Measurements from ENCODE around the gene DNAJC11. TPM values are rescaled to one million over a fixed set of nuclear protein-coding genes. Genes with fewer than 3 reads are reported as not detected.

DNAJC11 gene
- total RNA-seq, 6 experiments from 2014 or later = 66.6 to 79.5 (median 73.0) TPM

DNA sequence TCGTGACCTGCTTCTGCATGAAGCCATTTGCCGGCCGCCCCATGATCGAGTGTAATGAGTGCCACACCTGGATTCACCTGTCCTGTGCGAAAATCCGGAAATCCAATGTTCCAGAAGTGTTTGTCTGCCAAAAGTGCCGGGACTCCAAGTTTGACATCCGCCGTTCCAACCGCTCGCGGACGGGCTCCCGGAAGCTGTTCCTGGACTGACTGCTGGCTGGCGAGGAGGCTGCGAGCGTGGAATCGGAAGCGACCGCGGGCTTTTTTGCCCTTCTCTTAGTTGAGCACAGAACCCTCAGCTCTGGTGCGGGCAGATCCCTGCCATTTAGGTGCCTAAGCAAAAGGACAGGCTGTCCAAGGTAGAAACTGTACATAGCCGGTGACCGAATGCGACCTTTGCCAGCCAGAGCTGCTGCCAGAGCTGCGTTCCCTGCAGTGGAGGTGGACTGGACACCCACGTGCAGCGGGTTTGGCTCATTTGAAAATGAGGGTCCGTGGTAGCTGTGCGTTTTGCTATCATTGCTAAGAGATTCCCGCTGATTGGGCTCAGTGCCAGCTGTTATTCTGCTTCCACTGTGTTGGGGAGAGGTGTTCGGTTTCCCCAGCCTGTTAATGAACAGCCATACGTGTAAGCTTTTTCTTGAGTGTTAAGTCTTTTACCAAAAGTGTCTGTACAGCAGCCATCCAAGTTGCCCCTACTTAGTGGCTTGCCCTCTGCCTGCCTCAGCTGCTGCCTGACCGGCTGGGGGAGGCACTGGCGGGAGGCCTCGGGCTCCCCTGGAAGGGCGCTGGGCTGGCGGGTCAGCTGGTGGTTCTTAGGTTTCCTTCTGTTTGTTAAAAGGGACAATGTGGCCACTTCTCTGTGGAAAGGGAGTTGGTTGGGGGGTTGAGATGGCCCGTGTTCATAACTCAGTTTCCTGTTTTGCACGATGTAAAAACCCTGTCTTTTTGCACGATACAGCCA is 79.9 kb downstream of the DNAJC11 start:
- Mint-ChIP-seq H3K36me3 (ENCODE audit: low read depth) (peaks cover 34% of the 10 kb centered on the region), H3K27me3 (ENCODE audit: insufficient read depth) (peaks cover 7% of the 10 kb centered on the region), H3K4me1 (ENCODE audit: low read depth) (peaks cover 35% of the 10 kb centered on the region), H3K4me3 (no peak overlapping the region), H3K27ac (no peak overlapping the region; the same call in 1 of the 2 replicates), H3K9me3 (no peaks in the 10 kb centered on the region)
- TF ChIP-seq, protein P1, sequence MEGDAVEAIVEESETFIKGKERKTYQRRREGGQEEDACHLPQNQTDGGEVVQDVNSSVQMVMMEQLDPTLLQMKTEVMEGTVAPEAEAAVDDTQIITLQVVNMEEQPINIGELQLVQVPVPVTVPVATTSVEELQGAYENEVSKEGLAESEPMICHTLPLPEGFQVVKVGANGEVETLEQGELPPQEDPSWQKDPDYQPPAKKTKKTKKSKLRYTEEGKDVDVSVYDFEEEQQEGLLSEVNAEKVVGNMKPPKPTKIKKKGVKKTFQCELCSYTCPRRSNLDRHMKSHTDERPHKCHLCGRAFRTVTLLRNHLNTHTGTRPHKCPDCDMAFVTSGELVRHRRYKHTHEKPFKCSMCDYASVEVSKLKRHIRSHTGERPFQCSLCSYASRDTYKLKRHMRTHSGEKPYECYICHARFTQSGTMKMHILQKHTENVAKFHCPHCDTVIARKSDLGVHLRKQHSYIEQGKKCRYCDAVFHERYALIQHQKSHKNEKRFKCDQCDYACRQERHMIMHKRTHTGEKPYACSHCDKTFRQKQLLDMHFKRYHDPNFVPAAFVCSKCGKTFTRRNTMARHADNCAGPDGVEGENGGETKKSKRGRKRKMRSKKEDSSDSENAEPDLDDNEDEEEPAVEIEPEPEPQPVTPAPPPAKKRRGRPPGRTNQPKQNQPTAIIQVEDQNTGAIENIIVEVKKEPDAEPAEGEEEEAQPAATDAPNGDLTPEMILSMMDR (IDR thresholded peaks at IDR 0.05) = no peak
- DNase-seq = no peak

DNA sequence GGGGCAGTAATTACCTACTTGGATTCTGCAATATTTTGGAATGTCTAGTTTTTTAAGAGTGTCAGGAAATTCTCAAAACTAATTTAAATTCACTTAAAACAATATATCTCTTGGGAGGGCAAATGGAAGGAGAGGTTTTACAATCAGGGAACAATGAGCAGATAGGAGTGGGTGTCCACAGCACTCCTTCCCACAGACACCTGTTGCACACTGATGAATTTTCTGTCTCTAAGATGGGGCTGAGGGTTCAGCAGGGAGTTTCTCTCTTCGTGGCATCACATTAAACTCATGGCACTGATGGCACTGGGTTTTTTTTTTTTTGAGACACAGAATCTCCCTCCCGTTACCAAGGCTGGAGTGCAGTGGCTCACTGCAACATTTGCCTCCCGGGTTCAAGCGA is 82.6 kb downstream of the DNAJC11 start:
- H3K4me1 Mint-ChIP-seq (ENCODE audit: low read depth) = peaks cover 34% of the 10 kb centered on the region
- H3K36me3 Mint-ChIP-seq (ENCODE audit: low read depth) = peaks cover 20% of the 10 kb centered on the region
- no peaks in the 10 kb centered on the region for H3K27me3 Mint-ChIP-seq (ENCODE audit: insufficient read depth)
- TF ChIP-seq, protein P1 (IDR thresholded peaks at IDR 0.05) = no peak
- H3K9me3 Mint-ChIP-seq = no peaks in the 10 kb centered on the region
- no peak overlapping the region for H3K4me3 Mint-ChIP-seq
- H3K27ac Mint-ChIP-seq = no peak overlapping the region
- DNase-seq = no peak

DNA sequence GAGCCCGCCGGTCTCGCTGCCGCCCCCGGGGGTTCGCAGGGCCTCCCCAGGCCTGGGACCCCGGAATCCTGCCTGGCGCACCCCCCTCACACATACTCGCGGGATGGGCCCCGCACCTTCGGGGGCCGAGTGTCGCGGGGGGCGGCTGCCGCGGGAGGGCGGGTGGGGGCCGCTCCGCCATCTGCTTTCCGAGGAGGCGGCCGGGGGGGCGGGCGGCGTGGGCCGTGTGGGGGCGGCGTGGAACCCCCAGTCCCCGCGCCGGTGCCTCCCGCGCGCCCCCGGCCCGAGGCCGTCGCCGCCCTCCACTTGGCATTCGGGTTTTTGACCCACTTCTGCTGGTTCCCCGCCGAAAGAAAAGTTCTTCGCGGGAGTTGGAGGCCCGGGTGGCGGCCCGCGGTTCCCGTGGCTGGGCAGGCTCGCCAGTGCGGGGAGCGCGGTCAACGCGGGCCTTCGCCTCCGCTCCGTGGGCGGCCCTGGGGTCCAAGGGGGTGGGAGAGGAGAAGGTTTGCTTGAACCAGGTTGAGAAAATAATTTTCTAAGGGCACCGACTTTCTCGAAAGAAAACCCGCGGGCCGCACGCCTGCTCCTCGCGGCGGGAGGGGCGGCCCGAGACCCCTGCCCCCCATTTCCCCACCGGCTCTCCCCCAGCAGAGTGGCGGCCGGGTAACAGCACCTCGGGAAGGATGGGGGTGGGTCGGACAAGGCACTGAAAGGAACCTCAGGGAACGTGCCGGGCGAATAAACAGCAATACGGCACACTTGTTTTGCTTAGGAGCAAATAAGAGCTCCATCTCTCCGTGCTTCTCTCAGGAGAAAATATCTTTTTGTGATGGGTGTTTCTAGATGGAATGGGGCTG is 86.5 kb downstream of the DNAJC11 start:
- DNase-seq = no peak
- Mint-ChIP-seq H3K36me3 (ENCODE audit: low read depth) (peaks cover 6% of the 10 kb centered on the region), H3K27me3 (ENCODE audit: insufficient read depth) (no peaks in the 10 kb centered on the region), H3K27ac (peak overlapping the region; percentile 75), H3K4me1 (ENCODE audit: low read depth) (peaks cover 28% of the 10 kb centered on the region), H3K4me3 (peak overlapping the region; percentile 87), H3K9me3 (no peaks in the 10 kb centered on the region)
- TF ChIP-seq, protein P1 (IDR thresholded peaks at IDR 0.05) = no peak

DNA sequence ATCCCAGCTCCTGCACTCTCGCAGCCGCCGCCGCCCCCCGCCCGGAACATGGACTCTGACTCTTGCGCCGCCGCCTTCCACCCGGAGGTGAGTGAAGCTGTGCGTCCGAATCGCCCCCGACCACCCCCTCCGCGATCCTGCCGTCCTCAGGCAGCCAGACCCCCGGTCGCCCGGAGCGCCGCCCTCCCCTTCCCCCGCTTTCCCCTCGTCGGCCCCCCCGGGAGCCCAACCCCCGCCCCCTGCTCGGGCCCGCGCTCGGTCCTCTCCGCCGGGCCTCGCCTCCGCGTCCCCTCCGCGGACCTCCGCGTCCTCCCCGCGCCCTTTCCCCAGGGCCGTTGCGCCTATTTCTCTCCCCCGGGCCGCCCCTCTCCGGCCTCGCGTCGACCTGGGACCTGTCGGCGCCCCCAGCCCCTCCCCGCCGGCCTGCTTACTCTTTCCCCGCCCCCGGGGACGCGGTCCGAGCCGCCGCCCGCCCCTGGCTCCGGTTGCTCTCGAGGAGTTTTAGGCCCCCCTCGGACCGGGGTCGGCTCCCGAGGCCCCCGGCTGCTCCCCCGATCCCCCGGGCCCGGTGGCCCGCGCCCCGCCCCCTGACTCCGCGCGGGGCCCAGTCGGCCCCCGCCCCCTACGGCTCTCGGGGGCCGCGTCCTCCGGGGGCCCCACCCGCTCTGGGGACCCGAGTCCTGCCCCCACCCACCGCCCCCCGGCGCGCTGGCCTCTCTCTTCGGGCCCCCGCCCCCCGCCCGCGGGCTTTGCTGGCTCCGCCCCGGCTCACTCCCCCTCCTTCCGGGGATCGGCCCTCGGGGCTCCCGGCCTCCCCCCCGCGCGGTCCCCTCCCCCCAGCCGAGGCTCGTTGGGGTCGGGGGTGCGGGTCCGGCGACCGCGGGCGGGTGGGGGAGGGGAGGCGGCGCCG is 87.3 kb downstream of the DNAJC11 start:
- Mint-ChIP-seq H3K9me3 (no peaks in the 10 kb centered on the region), H3K27ac (no peak overlapping the region)
- DNase-seq = no peak

More for the DNA sequence above, 87.3 kb downstream of the DNAJC11 start:
- Mint-ChIP-seq H3K27me3 (ENCODE audit: insufficient read depth) (no peaks in the 10 kb centered on the region), H3K4me1 (ENCODE audit: low read depth) (peaks cover 36% of the 10 kb centered on the region), H3K4me3 (peak overlapping the region; percentile 74), H3K36me3 (ENCODE audit: low read depth) (peaks cover 3% of the 10 kb centered on the region; the same call in 1 of the 2 replicates)
- TF ChIP-seq, protein P1 (IDR thresholded peaks at IDR 0.05) = no peak

All from HFFc6 (cell line).